Measurements from ENCODE around the gene NOS1. TPM values are rescaled to one million over a fixed set of nuclear protein-coding genes. Genes with fewer than 3 reads are reported as not detected.

NOS1 gene
- total RNA-seq, 1 experiment from 2014 or later: 2.3 TPM

GRCh38 chr12:117240081-117240755, 121.2 kb downstream of the NOS1 start:
- Histone ChIP-seq H3K9ac (ENCODE audit: extremely low read depth, insufficient read length, low read length) (no peak overlapping the region), H2AK5ac (ENCODE audit: insufficient read length, low read length) (no peak overlapping the region), H2BK15ac (ENCODE audit: low read depth, low read length) (no peak overlapping the region), H3K4me2 (ENCODE audit: insufficient read depth, insufficient read length, low read length) (no peak overlapping the region), H4K91ac (ENCODE audit: insufficient read length, low read depth, low read length) (no peak overlapping the region), H3K27me3 (ENCODE audit: insufficient read depth, low read length) (no peaks in the 10 kb centered on the region), H3K79me1 (ENCODE audit: insufficient read depth, low read depth, low read length, poor library complexity, severe bottlenecking) (no peaks in the 10 kb centered on the region), H2BK120ac (ENCODE audit: low read depth, low read length, poor library complexity, severe bottlenecking) (no peak overlapping the region), H3T11ph (ENCODE audit: low read length) (no peak overlapping the region), H3K23ac (ENCODE audit: insufficient read length, low read depth, low read length) (no peak overlapping the region), H4K20me1 (ENCODE audit: control insufficient read depth, insufficient read depth, insufficient read length) (no peaks in the 10 kb centered on the region), H3K4ac (ENCODE audit: low read depth, low read length) (no peak overlapping the region), H3K56ac (ENCODE audit: insufficient read length, low read depth, low read length) (no peak overlapping the region), H2AFZ (ENCODE audit: low read length) (no peak overlapping the region), H3K9me3 (ENCODE audit: control insufficient read depth, low read depth, low read length) (no peaks in the 10 kb centered on the region), H3K79me2 (ENCODE audit: insufficient read depth, low read length) (no peaks in the 10 kb centered on the region), H3K14ac (ENCODE audit: insufficient read depth, low read length) (no peak overlapping the region), H2BK5ac (ENCODE audit: insufficient read length, low read length) (no peak overlapping the region), H4K8ac (replicated peaks; ENCODE audit: insufficient read length, low read depth, low read length) (no peak overlapping the region), H3K4me1 (ENCODE audit: insufficient read depth, low read length) (peaks cover under 1% of the 10 kb centered on the region; the same call in 1 of the 2 replicates), H3K18ac (ENCODE audit: insufficient read length, low read depth, low read length) (no peak overlapping the region), H3K27ac (ENCODE audit: insufficient read length, low read depth, low read length) (no peak overlapping the region), H2BK20ac (ENCODE audit: low read depth, low read length, poor library complexity, severe bottlenecking) (no peak overlapping the region), H3K23me2 (ENCODE audit: insufficient read length, low read depth, low read length, poor library complexity, severe bottlenecking) (no peaks in the 10 kb centered on the region), H4K5ac (ENCODE audit: insufficient read length, low read depth, low read length) (no peak overlapping the region), H2BK12ac (ENCODE audit: insufficient read length, low read depth, low read length) (no peak overlapping the region)
- Mint-ChIP-seq H3K4me1 (peaks cover 15 to 16% of the 10 kb centered on the region in 2 experiments), H3K27ac (no peak overlapping the region), H3K9me3 (no peaks in the 10 kb centered on the region), H3K36me3 (ENCODE audit: insufficient read depth in 1 of 3, low read depth in 3 of 3) (no peaks in the 10 kb centered on the region), H3K4me3 (no peak overlapping the region), H3K27me3 (ENCODE audit: low read depth) (no peaks in the 10 kb centered on the region; the same call in 1 of the 2 replicates)
- WGBS (ENCODE audit: extremely low coverage, insufficient read length, low lambda C conversion rate): no CpG with 5 or more reads among the region's 4 CpGs
- DNase-seq: no peak
- TF ChIP-seq, protein P1, sequence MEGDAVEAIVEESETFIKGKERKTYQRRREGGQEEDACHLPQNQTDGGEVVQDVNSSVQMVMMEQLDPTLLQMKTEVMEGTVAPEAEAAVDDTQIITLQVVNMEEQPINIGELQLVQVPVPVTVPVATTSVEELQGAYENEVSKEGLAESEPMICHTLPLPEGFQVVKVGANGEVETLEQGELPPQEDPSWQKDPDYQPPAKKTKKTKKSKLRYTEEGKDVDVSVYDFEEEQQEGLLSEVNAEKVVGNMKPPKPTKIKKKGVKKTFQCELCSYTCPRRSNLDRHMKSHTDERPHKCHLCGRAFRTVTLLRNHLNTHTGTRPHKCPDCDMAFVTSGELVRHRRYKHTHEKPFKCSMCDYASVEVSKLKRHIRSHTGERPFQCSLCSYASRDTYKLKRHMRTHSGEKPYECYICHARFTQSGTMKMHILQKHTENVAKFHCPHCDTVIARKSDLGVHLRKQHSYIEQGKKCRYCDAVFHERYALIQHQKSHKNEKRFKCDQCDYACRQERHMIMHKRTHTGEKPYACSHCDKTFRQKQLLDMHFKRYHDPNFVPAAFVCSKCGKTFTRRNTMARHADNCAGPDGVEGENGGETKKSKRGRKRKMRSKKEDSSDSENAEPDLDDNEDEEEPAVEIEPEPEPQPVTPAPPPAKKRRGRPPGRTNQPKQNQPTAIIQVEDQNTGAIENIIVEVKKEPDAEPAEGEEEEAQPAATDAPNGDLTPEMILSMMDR (conservative IDR thresholded peaks at IDR 0.05): no peak
